HG03095 (cell line): ENCODE data around the gene TMEM59.
"Not testable (repeated sequence)": the region's sequence is repeated elsewhere in the genome, so short reads cannot be mapped to it uniquely, and the experiment has no call there.

Experiments
- ATAC-seq: cut with Tn5 transposase; IDR thresholded peaks from one replicate; pipeline ENCODE4 v1.9.1; 2021; ENCODE audit warnings: moderate library complexity; ENCODE audit not compliant: unreplicated experiment

Gene TMEM59

DNA sequence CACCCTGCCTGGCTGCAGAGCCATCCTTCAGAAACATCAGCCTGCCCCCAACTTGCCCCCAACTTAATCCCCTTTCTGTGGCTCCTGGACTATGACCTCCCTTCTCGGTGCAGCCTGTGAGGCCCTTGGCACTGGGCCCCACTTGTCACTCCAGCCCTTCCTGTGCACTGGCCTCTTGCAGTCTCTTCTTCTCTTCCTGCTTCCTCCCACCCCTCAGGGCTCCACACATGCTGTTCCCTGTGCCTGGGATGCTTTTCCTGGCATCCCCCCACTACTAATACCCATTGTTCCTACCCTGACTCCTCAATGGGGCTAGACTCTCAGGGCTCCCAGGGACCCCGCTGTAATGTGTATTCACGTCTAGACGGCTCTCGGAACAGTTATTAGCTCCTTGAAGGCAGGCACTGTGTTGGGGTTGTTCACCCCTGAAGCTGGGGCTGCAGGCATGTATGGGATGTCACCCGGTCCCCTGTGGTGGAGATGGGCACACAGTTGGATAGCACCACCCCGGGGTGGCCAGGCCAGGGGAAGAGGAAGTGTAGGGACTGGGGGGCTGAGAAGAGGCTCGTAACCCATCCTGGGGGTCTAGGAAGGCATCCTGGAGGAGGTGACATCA is 39.5 kb downstream of the TMEM59 start:
- no peak for ATAC-seq

DNA sequence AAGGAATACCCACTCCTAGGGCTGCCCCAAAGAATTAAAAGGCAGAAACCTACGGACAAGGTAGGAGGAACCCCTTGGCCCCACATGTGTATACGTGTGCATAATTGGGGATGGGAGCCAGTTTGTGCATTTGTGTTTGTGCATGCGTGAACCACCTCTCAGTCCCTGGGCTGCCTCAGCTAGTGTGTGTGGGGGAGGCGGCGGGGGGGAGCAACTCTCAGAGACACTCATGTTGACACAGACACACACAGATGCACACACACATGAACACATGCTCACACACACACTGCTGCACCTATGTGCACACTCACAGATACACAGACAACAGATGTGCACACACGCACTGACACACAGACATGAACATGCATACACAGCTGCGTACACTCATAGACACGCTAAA is 40.1 kb downstream of the TMEM59 start:
- ATAC-seq, result no peak

DNA sequence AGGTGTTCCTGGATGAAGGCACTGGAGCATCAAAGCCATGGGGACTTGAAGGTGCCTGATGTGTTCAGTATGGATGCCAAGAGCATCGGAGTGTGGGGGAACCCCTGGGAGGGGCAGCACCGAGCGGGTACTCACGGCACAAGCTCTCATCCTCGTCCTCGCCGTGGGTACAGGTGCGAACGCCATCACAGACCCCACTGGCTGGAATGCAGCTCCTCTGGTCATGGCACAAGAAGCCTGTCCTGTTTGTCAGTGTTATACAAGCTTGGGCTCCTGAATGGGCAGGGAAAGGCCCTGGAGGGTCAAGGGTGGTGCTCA is 41.0 kb downstream of the TMEM59 start:
- no peak for ATAC-seq

GRCh38 chr1:54011316-54012007 is 41.5 kb downstream of the TMEM59 start:
- ATAC-seq, result no peak

- ATAC-seq, result no peak
Measured at GRCh38 chr1:54010415-54011117, 42.4 kb downstream of the TMEM59 start.

DNA sequence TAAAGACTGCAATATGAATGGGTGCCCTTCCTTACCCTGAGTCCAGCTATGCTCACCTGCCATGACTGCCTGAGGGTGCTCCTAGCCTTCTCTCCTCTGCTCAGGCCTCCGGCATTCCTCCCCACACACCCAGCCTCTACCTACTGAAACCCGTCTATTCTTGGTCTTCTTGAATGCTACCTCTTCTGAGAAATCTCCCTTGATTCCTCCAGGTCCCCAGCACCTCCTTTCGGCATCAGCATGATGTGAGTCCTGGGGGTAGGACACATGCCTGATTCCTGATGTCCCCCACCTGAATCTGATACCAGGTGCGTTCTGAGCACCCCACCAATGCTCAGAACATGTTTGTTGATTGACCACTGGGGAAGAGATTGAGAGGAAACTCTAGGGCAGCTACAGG is 43.6 kb downstream of the TMEM59 start:
- no peak for ATAC-seq

GRCh38 chr1:54008876-54009275 is 44.1 kb downstream of the TMEM59 start:
- no peak for ATAC-seq

GRCh38 chr1:54007613-54008012 is 45.4 kb downstream of the TMEM59 start:
- no peak for ATAC-seq

GRCh38 chr1:54006508-54006907 is 46.5 kb downstream of the TMEM59 start:
- no peak for ATAC-seq

- no peak for ATAC-seq
Measured at GRCh38 chr1:54004481-54005049, 48.4 kb downstream of the TMEM59 start.

DNA sequence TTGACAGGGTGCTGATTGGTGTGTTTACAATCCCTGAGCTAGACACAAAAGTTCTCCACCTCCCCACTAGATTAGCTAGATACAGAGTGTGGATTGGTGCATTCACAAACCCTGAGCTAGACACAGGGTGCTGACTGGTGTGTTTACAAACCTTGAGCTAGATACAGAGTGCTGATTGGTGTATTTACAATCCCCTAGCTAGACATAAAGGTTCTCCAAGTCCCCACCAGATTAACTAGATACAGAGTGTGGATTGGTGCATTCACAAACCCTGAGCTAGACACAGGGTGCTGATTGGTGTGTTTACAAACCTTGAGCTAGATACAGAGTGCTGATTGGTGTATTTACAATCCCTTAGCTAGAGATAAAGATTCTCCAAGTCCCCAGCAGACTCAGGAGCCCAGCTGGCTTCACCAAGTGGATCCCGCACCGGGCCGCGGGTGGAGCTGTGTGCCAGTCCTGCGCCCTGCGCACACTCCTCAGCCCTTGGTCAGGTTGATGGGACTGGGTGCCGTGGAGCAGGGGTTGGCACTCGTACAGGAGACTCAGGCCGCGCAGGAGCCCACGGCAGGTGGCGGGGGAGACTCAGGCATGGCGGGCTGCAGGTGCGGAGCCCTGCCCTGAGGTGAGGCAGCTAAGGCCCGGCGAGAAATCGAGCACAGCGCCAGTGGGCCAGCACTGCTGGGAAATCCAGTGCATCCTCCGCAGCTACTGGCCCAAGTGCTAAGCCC is 49.1 kb downstream of the TMEM59 start:
- ATAC-seq, result not testable (repeated sequence)

DNA sequence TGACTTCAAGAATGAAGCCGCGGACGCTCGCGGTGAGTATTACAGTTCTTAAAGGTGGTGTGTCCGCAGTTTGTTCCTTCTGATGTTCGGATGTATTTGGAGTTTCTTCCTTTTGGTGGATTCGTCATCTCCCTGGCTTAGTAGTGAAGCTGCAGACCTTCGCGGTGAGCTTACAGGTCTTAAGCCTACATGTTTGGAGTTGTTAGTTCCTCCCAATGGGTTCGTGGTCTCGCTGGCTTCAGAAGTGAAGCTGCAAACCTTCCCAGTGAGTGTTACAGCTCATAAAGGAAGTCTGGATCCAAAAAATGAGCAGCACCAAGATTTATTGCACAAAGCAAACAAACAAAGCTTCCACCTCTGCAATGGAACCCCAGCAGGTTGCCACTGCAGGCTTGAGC is 49.8 kb downstream of the TMEM59 start:
- no peak for ATAC-seq

- ATAC-seq, result no peak
Measured at GRCh38 chr1:54002544-54003248, 50.3 kb downstream of the TMEM59 start.

DNA sequence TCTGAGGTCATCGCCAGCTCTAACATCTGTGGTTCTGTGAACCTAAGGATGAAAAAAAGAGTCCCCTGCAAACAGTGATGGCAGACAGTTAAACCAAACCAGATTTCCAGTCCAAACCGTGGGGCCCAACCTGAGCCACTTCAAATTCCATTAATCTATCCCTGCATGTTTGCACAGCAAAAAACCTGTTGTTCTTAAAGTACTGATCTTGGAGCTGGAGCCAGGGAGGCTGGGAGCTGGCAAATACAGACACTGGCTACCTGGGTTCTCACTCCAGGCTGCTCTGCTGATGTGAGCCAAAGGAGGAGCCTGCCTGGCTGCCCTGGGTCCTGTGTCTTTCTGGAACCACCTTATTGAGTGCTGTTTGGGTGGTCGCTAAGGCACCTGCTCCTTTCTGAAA is 51.4 kb downstream of the TMEM59 start:
- no peak for ATAC-seq

DNA sequence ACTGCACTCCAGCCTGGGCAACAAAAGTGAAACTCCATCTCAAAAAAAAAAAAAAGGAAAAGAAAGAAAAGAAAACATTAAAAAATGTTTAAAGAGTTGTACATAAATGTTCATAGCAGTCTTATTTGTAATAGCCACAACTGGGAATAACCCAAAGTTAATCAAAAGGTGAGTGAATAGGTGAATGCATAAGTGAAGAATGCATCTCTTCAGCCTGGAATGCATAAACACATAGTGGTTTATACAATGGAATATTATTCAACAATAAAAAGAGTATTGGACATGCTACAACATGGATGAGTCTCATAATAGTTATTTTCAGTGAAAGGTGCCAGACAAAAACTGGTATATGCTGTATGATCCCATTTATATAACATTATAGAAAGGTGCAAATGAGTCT is 53.1 kb downstream of the TMEM59 start:
- no peak for ATAC-seq

- no peak for ATAC-seq
Measured at GRCh38 chr1:53998223-53998622, 54.8 kb downstream of the TMEM59 start.

GRCh38 chr1:53995683-53996082 is 57.3 kb downstream of the TMEM59 start:
- no peak for ATAC-seq

DNA sequence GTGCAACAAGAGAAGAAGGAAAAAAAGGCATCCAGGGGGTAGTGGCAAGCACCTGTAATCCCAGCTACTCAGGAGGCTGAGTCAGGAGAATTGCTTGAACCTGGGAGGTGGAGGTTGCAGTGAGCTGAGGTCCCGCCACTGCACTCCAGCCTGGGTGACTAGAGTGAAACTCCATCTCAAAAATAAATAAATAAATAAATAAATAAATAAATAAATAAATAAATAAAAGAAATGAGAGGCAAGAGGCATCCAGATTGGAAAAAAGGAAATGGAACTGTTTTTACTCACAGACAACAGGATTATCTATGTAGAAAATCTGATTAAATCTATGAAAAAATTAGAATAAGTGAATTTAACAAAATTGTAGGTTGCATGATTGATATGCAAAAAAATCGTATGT is 58.5 kb downstream of the TMEM59 start:
- ATAC-seq, result not testable (repeated sequence)

DNA sequence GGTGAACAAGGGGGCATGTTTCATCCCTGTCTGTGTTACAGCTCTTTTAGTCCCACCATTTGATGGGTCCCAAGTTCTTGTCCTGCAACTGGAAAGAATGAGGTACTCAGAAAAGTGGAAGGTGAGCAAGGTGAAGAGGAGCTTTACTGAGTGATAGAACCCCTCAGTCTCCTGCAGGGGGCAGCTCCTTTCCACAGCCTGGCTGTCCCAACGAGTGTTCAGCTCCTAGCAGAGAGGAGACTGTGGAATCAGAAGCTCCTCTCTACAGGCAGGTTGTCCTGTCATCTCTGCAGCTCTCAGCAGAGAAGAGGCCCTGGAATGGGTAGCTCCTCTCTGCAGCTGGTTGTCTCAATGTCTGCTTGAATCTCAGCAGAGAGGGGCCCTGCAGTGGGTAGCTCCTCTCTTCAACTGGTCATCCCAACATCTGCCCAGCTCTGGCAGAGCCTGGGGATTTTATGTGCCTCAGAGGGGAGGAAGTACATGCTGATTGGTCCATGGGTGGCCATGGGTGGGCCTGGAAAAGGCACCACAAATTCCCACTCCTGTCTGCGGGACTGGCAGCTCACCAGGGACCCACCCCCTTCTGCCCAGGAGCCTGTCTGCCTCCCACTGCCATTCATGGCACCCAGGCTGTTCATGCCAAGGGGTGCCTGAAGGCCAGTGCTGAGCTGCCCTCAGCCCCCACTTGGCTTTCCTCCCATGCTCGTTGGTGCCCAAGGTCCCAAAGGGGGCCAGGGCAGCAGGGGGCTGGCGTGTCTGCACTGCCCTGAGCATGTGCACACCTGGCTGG is 60.7 kb downstream of the TMEM59 start:
- ATAC-seq, result no peak

DNA sequence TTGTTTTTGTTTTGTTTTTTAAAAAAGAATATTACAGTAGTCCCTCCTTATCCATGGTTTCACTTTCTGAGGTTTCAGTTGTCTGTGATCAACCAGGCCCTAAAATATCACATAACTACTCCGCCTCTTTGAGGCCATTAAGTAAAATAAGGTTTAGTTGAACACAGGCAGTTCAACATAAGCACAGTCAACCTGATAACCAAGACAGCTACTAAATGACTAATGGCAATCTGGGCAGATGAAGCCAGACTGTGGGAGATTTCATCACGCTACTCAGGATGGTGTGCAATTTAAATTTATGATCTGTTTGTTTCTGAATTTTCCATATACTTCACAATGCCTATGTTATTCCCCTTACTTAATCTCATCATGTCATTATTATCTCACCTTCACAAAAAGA is 65.1 kb downstream of the TMEM59 start:
- no peak for ATAC-seq
